Fibroblast of the aortic adventitia (primary cell): ENCODE measurements around the gene BAZ2B. TPM values are rescaled to one million over a fixed set of nuclear protein-coding genes. Genes with fewer than 3 reads are reported as not detected.

Source experiments
- DNase-seq: peaks from one replicate; pipeline ENCODE4 v3.0.0-alpha.2; 2010; ENCODE audit warnings: low read depth
- H3K4me3 ChIP-seq: 2 replicates; pipeline ENCODE4 v1.5.1; 2011; ENCODE audit warnings: low read depth, mild to moderate bottlenecking, control low read depth, low read length, moderate library complexity
- CTCF ChIP-seq: IDR thresholded peaks from 2 replicates; pipeline ENCODE4 v1.5.1; 2011; ENCODE audit warnings: mild to moderate bottlenecking, low read length, control low read depth, inconsistent platforms; ENCODE audit not compliant: insufficient read depth
- total RNA-seq: library from RNA; depleted of rRNA; stranded (reverse); fragments of >200 nt; gene quantifications from 2 replicates; pipeline ENCODE4 v1.2.3, GENCODE V29; 2012; ENCODE audit warnings: low replicate concordance

The BAZ2B gene
- total RNA-seq, 1 donor: 72.3 TPM

- no peak for TF ChIP-seq CTCF
- DNase-seq: peak; percentile 39
- H3K4me3 ChIP-seq: peak overlapping the region; percentile 32
These were observed 1.3 kb upstream of the BAZ2B start for GRCh38 chr2:159617646-159618045.

- H3K4me3 ChIP-seq: peak overlapping the region; percentile 81
- no peak for DNase-seq
- TF ChIP-seq CTCF: no peak
These were observed 752 bp upstream of the BAZ2B start for GRCh38 chr2:159617100-159617499.

- DNase-seq: peak; percentile 90
- peak overlapping the region; percentile 81 for H3K4me3 ChIP-seq
- no peak for TF ChIP-seq CTCF
These were observed 722 bp downstream of the BAZ2B start for GRCh38 chr2:159615367-159616285.

GRCh38 chr2:159614534-159615366, 1.6 kb downstream of the BAZ2B start:
- peak overlapping the region; percentile 81 for H3K4me3 ChIP-seq
- DNase-seq: peak; percentile 80
- no peak for TF ChIP-seq CTCF

- DNase-seq: peak; percentile 53
- no peak for TF ChIP-seq CTCF
- H3K4me3 ChIP-seq: peak overlapping the region; percentile 81
These were observed 2.6 kb downstream of the BAZ2B start for GRCh38 chr2:159613651-159614285.

- no peak for DNase-seq
- no peak for TF ChIP-seq CTCF
- peak overlapping the region; percentile 81 for H3K4me3 ChIP-seq
These were observed 3.3 kb downstream of the BAZ2B start for GRCh38 chr2:159613091-159613490.
